Measurements from ENCODE around the gene UNC80.

The UNC80 gene

GRCh38 chr2:209969692-209970091, 198.1 kb downstream of the UNC80 start:
- Histone ChIP-seq H3K36me3 (no peaks in the 10 kb centered on the region), H3K4me3 (no peak overlapping the region), H3K27ac (no peak overlapping the region), H3K27me3 (no peaks in the 10 kb centered on the region), H4K20me1 (no peaks in the 10 kb centered on the region), H3K9ac (no peak overlapping the region), H3K9me3 (replicated peaks in 1 of 11) (no peaks in the 10 kb centered on the region), H3K4me2 (no peak overlapping the region), H3K4me1 (no peaks in the 10 kb centered on the region)
- TF ChIP-seq Cebpa-rat (IDR thresholded peaks at IDR 0.05) = no peak

- no peak overlapping the region for H3K9ac ChIP-seq
- no peak overlapping the region for H3K4me3 ChIP-seq
- H3K4me2 ChIP-seq = no peak overlapping the region
- H3K27ac ChIP-seq = no peak overlapping the region
- TF ChIP-seq Cebpa-rat (IDR thresholded peaks at IDR 0.05) = no peak
- H3K9me3 ChIP-seq (replicated peaks in 1 of 11) = no peaks in the 10 kb centered on the region
- no peaks in the 10 kb centered on the region for H4K20me1 ChIP-seq
- no peaks in the 10 kb centered on the region for H3K4me1 ChIP-seq
- no peaks in the 10 kb centered on the region for H3K27me3 ChIP-seq
- no peaks in the 10 kb centered on the region for H3K36me3 ChIP-seq
These were observed 198.6 kb downstream of the UNC80 start for GRCh38 chr2:209970271-209970670.

DNA sequence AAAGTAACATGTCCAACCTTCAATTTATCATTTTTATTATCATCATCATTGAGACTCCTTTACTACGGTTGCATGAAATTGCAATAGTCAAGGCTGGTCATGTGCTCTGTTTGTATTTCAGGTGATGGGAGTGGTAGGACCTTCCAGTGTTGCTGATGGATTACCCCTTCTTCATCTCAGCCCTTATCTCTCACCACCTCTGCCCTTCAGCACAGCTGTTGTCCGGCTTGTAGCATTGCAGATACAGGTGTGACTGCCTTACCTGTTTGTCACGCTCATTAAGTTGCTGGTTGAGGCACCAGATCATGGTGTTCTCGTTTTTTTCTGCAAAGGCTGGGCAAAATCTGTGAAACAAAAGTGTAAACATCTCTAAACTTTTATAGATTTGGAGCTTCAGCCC, 199.1 kb downstream of the UNC80 start:
- Histone ChIP-seq H3K9ac (no peak overlapping the region), H3K4me3 (no peak overlapping the region), H3K36me3 (no peaks in the 10 kb centered on the region), H3K4me1 (no peaks in the 10 kb centered on the region), H4K20me1 (no peaks in the 10 kb centered on the region), H3K9me3 (replicated peaks in 1 of 11) (no peaks in the 10 kb centered on the region), H3K27ac (no peak overlapping the region), H3K4me2 (no peak overlapping the region), H3K27me3 (no peaks in the 10 kb centered on the region)
- TF ChIP-seq Cebpa-rat (IDR thresholded peaks at IDR 0.05) = no peak

DNA sequence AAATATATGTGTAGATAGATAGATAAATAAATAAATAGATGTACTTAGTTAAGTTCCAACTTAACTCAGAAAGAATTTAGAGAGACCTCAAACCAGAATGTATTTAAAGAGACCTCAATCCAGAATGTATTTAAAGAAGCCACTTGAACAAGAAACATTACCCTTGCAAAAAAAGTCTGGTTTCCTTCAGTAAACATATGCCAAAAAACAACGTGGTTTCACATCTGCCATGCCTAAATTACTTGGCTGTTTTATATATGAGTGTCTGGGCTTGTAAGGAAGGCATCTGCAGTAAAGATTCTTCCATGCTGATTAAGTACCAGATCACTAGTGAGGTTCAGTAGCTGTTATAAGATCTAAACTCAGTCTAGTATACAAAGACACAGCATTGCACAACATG, 201.7 kb downstream of the UNC80 start:
- H3K9ac ChIP-seq = no peak overlapping the region

GRCh38 chr2:209974576-209974975, 202.9 kb downstream of the UNC80 start:
- Histone ChIP-seq H3K4me2 (no peak overlapping the region), H3K4me1 (no peaks in the 10 kb centered on the region), H3K27me3 (no peaks in the 10 kb centered on the region), H4K20me1 (no peaks in the 10 kb centered on the region), H3K9ac (no peak overlapping the region), H3K4me3 (no peak overlapping the region), H3K27ac (no peak overlapping the region), H3K9me3 (replicated peaks in 1 of 11) (no peaks in the 10 kb centered on the region), H3K36me3 (no peaks in the 10 kb centered on the region)
- TF ChIP-seq Cebpa-rat (IDR thresholded peaks at IDR 0.05) = no peak

More for the DNA sequence above, 201.7 kb downstream of the UNC80 start:
- no peak for TF ChIP-seq Cebpa-rat (IDR thresholded peaks at IDR 0.05)
- Histone ChIP-seq H4K20me1 (no peaks in the 10 kb centered on the region), H3K9me3 (replicated peaks in 1 of 11) (no peaks in the 10 kb centered on the region), H3K4me3 (no peak overlapping the region), H3K4me1 (no peaks in the 10 kb centered on the region), H3K27me3 (no peaks in the 10 kb centered on the region), H3K36me3 (no peaks in the 10 kb centered on the region), H3K27ac (no peak overlapping the region), H3K4me2 (no peak overlapping the region)

DNA sequence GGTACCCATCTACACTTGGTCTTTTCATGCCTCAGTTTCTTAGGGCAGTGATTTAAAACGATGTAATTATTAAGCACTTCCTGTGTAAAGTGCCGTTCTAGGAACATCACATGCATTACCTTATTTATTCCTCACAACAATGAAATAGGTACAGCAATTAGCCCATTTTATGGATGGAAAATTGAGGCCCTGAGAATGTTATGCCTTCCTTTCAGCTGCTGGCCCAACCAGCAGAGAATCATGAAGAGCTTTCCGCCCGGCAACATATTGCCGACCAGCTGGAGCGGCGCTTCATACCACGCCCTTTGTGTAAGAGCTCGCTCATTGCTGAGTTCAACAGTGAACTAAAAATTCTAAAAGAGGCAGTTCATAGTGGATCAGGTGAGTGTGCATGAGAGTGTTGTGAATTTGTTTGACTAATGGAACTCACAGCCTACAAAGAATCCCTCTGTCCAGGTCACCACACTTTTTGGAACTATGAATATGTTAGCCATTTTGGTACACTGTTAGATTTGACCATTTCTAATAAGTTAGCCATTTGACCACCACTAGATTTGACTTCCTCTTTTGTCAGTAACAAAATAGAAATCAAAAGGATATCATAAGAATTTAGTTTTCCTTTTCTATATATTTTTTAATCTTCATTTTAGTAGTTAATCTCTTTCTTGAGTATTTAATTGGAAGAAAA, 205.2 kb downstream of the UNC80 start:
- no peaks in the 10 kb centered on the region for H3K27me3 ChIP-seq
- no peak overlapping the region for H3K4me3 ChIP-seq
- no peak for TF ChIP-seq Cebpa-rat (IDR thresholded peaks at IDR 0.05)
- no peaks in the 10 kb centered on the region for H3K4me1 ChIP-seq
- H4K20me1 ChIP-seq = no peaks in the 10 kb centered on the region
- H3K27ac ChIP-seq = no peak overlapping the region
- H3K4me2 ChIP-seq = no peak overlapping the region
- H3K9me3 ChIP-seq (replicated peaks in 1 of 11) = no peaks in the 10 kb centered on the region
- H3K36me3 ChIP-seq = no peaks in the 10 kb centered on the region
- H3K9ac ChIP-seq = no peak overlapping the region

GRCh38 chr2:209977386-209978239, 206.0 kb downstream of the UNC80 start:
- no peak overlapping the region for H3K9ac ChIP-seq
- H4K20me1 ChIP-seq = no peaks in the 10 kb centered on the region
- no peak overlapping the region for H3K4me2 ChIP-seq
- no peaks in the 10 kb centered on the region for H3K4me1 ChIP-seq
- H3K9me3 ChIP-seq (replicated peaks in 1 of 11) = no peaks in the 10 kb centered on the region
- no peak overlapping the region for H3K27ac ChIP-seq
- no peak overlapping the region for H3K4me3 ChIP-seq
- TF ChIP-seq Cebpa-rat (IDR thresholded peaks at IDR 0.05) = no peak
- H3K27me3 ChIP-seq = no peaks in the 10 kb centered on the region
- H3K36me3 ChIP-seq = no peaks in the 10 kb centered on the region

- no peak overlapping the region for H3K4me2 ChIP-seq
- no peak for TF ChIP-seq Cebpa-rat (IDR thresholded peaks at IDR 0.05)
These were observed 212.7 kb downstream of the UNC80 start for GRCh38 chr2:209984291-209984690.

DNA sequence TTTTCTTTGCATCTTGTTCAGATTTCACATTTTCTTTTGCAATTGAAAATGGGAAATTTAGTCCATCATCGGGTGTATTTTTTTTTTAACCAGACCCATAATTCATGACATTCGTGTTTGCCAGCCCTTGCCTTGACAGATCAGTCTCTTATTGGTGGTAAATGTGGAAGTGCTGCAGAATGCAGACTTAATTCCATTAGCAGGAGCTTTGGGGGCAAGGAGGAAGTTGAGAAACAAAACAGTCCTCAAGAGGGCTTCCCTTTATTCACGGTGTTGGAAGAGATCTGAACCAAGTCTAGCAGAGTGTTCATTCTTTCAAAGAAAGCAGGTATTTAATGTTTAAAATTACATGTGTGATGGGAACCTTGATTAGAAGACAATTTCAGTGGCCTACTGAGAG, 214.2 kb downstream of the UNC80 start:
- no peak for TF ChIP-seq Cebpa-rat (IDR thresholded peaks at IDR 0.05)

More at GRCh38 chr2:209984291-209984690, 212.7 kb downstream of the UNC80 start:
- peaks cover 0 to 16% (median 0%) of the 10 kb centered on the region in 10 experiments; a peak in 7 of 20 replicates for H3K4me1 ChIP-seq
- H3K9me3 ChIP-seq (replicated peaks in 1 of 11) = no peaks in the 10 kb centered on the region
- no peak overlapping the region for H3K27ac ChIP-seq
- no peaks in the 10 kb centered on the region for H3K36me3 ChIP-seq
- no peaks in the 10 kb centered on the region for H3K27me3 ChIP-seq
- no peaks in the 10 kb centered on the region for H4K20me1 ChIP-seq
- H3K9ac ChIP-seq = no peak overlapping the region
- H3K4me3 ChIP-seq = no peak overlapping the region

More for the DNA sequence above, 214.2 kb downstream of the UNC80 start:
- no peaks in the 10 kb centered on the region for H3K27me3 ChIP-seq
- H3K27ac ChIP-seq = peak overlapping the region in 4 of 11 experiments; percentile 20 to 48 (median 36); a peak in 6 of 22 replicates
- H3K9ac ChIP-seq = no peak overlapping the region
- peak overlapping the region in 5 of 11 experiments; percentile 34 to 71 (median 57); a peak in 9 of 22 replicates for H3K4me2 ChIP-seq
- H3K4me3 ChIP-seq = no peak overlapping the region
- no peaks in the 10 kb centered on the region for H3K36me3 ChIP-seq
- H3K4me1 ChIP-seq = peaks cover 0 to 16% (median 0%) of the 10 kb centered on the region in 10 experiments; a peak in 7 of 20 replicates
- no peaks in the 10 kb centered on the region for H3K9me3 ChIP-seq (replicated peaks in 1 of 11)
- H4K20me1 ChIP-seq = no peaks in the 10 kb centered on the region

Measured in BLaER1 treated with 17β-estradiol and CSF1 and Interleukin-3, amounts not matched to agents 10 nM and 100 nM (cell line).